ENCODE measurements around the gene POLR3A. TPM values are rescaled to one million over a fixed set of nuclear protein-coding genes. Genes with fewer than 3 reads are reported as not detected.

The POLR3A gene
- total and polyA plus RNA-seq, 2 donors (not counting 1 experiment from before 2014, with no cell fraction given), result 5.4 to 18.4 TPM

DNA sequence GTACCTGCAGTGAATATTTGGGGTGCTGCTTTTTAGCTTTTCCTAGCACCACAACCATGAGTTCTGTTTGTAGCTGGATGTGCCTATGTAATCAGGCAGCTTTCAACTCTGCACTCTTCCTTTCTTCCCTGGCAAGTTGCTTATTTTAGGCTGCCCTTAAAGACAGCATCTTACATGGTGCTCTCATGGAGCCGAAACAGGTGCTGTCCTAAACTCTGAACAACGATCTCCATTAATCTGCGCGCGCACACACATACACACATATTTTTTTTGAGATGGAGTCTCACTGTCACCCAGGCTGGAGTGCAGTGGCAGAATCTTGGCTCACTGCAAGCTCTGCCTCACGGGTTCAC lies 13.4 kb upstream of the POLR3A start:
- no peak overlapping the region for H3K27ac Mint-ChIP-seq
- ChIA-PET POLR2A (no interaction called here), CTCF (interaction anchor here (1.6 kb wide), 1 partner anchor 1153 kb away, joined by 8 read pairs; no protein-coding TSS in a partner anchor)
- no peak for ATAC-seq (ENCODE audit: low read depth)
- H3K4me3 ChIP-seq (ENCODE audit: control extremely low read depth in 1 of 5, extremely low read depth in 1 of 5, insufficient read depth in 1 of 5, low read depth in 2 of 5, low read length in 4 of 5), result no peak overlapping the region
- no peak overlapping the region for H2AFZ ChIP-seq (ENCODE audit: insufficient read depth, low read depth, low read length, poor library complexity, severe bottlenecking)
- no peak overlapping the region for H3K4me2 ChIP-seq (replicated peaks; ENCODE audit: low read depth, low read length, poor library complexity, severe bottlenecking)
- peaks cover 0 to 17% of the 10 kb centered on the region in 2 donors for H3K4me1 ChIP-seq (ENCODE audit: control insufficient read depth in 2 of 2, insufficient read depth in 2 of 2, low read length in 2 of 2)
- H3K9me3 ChIP-seq (ENCODE audit: control extremely low read depth in 1 of 3, control insufficient read depth in 2 of 3, insufficient read depth in 1 of 3, low read length in 2 of 3), result no peaks in the 10 kb centered on the region
- 98% methylated on average over 5 of the region's 6 CpGs for WGBS (ENCODE audit: insufficient coverage)
- TF ChIP-seq, protein P1, sequence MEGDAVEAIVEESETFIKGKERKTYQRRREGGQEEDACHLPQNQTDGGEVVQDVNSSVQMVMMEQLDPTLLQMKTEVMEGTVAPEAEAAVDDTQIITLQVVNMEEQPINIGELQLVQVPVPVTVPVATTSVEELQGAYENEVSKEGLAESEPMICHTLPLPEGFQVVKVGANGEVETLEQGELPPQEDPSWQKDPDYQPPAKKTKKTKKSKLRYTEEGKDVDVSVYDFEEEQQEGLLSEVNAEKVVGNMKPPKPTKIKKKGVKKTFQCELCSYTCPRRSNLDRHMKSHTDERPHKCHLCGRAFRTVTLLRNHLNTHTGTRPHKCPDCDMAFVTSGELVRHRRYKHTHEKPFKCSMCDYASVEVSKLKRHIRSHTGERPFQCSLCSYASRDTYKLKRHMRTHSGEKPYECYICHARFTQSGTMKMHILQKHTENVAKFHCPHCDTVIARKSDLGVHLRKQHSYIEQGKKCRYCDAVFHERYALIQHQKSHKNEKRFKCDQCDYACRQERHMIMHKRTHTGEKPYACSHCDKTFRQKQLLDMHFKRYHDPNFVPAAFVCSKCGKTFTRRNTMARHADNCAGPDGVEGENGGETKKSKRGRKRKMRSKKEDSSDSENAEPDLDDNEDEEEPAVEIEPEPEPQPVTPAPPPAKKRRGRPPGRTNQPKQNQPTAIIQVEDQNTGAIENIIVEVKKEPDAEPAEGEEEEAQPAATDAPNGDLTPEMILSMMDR (IDR thresholded peaks at IDR 0.05), result no peak
- TF ChIP-seq EZH2 (IDR thresholded peaks at IDR 0.05; ENCODE audit: borderline replicate concordance, insufficient read depth, low read depth, low read length, poor library complexity, severe bottlenecking), result no peak
- H3K27ac ChIP-seq (ENCODE audit: low read length in 2 of 2), result no peak overlapping the region
- H3K79me2 ChIP-seq (ENCODE audit: control insufficient read depth, insufficient read depth, low read length), result peaks cover 5% of the 10 kb centered on the region
- no peak overlapping the region for H3K4me3 Mint-ChIP-seq
- no peak for DNase-seq
- H3K9me3 Mint-ChIP-seq (ENCODE audit: insufficient read depth), result no peaks in the 10 kb centered on the region
- H3K4me1 Mint-ChIP-seq, result peaks cover 37% of the 10 kb centered on the region
- peaks cover 22 to 48% of the 10 kb centered on the region in 2 experiments for H3K36me3 ChIP-seq (replicated peaks in 1 of 2; ENCODE audit: control extremely low read depth in 1 of 2, control insufficient read depth in 1 of 2, extremely low read depth in 1 of 2, insufficient read depth in 2 of 2, low read length in 1 of 2)
- intact Hi-C loops (cut with micrococcal nuclease), result no loop called here
- H4K20me1 ChIP-seq (ENCODE audit: control insufficient read depth, insufficient read depth, low read length, poor library complexity, severe bottlenecking), result peaks cover 53% of the 10 kb centered on the region
- H3K27me3 ChIP-seq (replicated peaks in 1 of 4; ENCODE audit: control extremely low read depth in 1 of 4, control insufficient read depth in 3 of 4, insufficient read depth in 4 of 4, low read length in 3 of 4), result no peaks in the 10 kb centered on the region
- no peak overlapping the region for H3K9ac ChIP-seq (ENCODE audit: low read length)
- no peaks in the 10 kb centered on the region for H3K27me3 Mint-ChIP-seq

DNA sequence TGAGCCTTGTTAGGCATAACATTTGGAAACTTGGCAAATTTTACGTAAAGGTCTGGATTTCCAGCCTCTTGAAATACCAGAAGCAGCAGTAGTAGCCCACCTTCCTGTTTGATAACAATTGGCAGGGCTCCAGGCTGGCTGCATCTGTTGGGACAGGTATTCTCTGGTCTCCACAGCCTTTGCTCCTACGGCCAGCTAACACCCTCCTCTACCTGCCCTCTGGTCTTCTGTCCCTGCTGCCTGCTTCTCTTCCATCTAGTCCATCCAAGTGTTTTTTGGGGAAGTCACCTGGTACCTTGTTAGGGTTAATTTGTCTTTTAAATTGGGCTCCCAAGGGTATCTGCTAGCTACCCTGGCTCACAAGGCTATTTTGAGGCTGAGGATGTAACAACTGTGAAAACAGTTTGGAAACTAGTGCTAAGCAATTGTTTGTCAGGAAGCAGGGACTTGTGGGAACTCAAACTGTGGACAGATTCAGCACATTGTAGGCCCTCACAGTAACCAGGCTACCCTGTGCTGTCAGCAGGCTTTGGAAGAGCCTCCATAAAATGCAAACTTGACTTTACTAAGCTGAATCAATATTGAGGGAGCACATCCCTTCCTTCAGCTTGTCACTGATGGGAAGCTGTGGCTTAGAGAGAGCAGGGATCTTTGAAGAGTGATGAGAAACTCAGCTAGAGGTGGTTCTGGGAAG lies 12.9 kb upstream of the POLR3A start:
- Mint-ChIP-seq H3K27me3 (no peaks in the 10 kb centered on the region), H3K27ac (no peak overlapping the region), H3K4me3 (no peak overlapping the region), H3K4me1 (peaks cover 38% of the 10 kb centered on the region), H3K9me3 (ENCODE audit: insufficient read depth) (no peaks in the 10 kb centered on the region)
- peaks cover 0 to 17% of the 10 kb centered on the region in 2 donors for H3K4me1 ChIP-seq (ENCODE audit: control insufficient read depth in 2 of 2, insufficient read depth in 2 of 2, low read length in 2 of 2)
- H3K36me3 ChIP-seq (replicated peaks in 1 of 2; ENCODE audit: control extremely low read depth in 1 of 2, control insufficient read depth in 1 of 2, extremely low read depth in 1 of 2, insufficient read depth in 2 of 2, low read length in 1 of 2), result peaks cover 22 to 53% of the 10 kb centered on the region in 2 experiments
- H4K20me1 ChIP-seq (ENCODE audit: control insufficient read depth, insufficient read depth, low read length, poor library complexity, severe bottlenecking), result peaks cover 58% of the 10 kb centered on the region
- no peak for TF ChIP-seq EZH2 (IDR thresholded peaks at IDR 0.05; ENCODE audit: borderline replicate concordance, insufficient read depth, low read depth, low read length, poor library complexity, severe bottlenecking)
- H3K9ac ChIP-seq (ENCODE audit: low read length), result no peak overlapping the region
- ATAC-seq (ENCODE audit: low read depth) (no peak), DNase-seq (no peak)
- H3K27ac ChIP-seq (ENCODE audit: low read length in 2 of 2), result no peak overlapping the region
- H3K4me3 ChIP-seq (ENCODE audit: control extremely low read depth in 1 of 5, extremely low read depth in 1 of 5, insufficient read depth in 1 of 5, low read depth in 2 of 5, low read length in 4 of 5), result no peak overlapping the region
- 100% methylated on average over 1 of the region's 2 CpGs for WGBS (ENCODE audit: insufficient coverage)
- no peak overlapping the region for H2AFZ ChIP-seq (ENCODE audit: insufficient read depth, low read depth, low read length, poor library complexity, severe bottlenecking)
- H3K9me3 ChIP-seq (ENCODE audit: control extremely low read depth in 1 of 3, control insufficient read depth in 2 of 3, insufficient read depth in 1 of 3, low read length in 2 of 3), result no peaks in the 10 kb centered on the region
- intact Hi-C loops (cut with micrococcal nuclease), result no loop called here
- ChIA-PET POLR2A (no interaction called here), CTCF (interaction anchor here (1.6 kb wide), 1 partner anchor 1153 kb away, joined by 8 read pairs; no protein-coding TSS in a partner anchor)
- H3K79me2 ChIP-seq (ENCODE audit: control insufficient read depth, insufficient read depth, low read length), result peaks cover 2% of the 10 kb centered on the region
- H3K27me3 ChIP-seq (replicated peaks in 1 of 4; ENCODE audit: control extremely low read depth in 1 of 4, control insufficient read depth in 3 of 4, insufficient read depth in 4 of 4, low read length in 3 of 4), result no peaks in the 10 kb centered on the region
- H3K4me2 ChIP-seq (replicated peaks; ENCODE audit: low read depth, low read length, poor library complexity, severe bottlenecking), result no peak overlapping the region

Data from B cell (primary cell).